Peyer's patch (tissue), 4 donors: ENCODE data around the gene DNAJB6. TPM values are rescaled to one million over a fixed set of nuclear protein-coding genes. Genes with fewer than 3 reads are reported as not detected.
A peak's percentile ranks its signal among the peaks of the same experiment; 100 is the strongest.

ENCODE experiments used
- DNase-seq, 3 donors: peaks; one replicate each; pipeline ENCODE4 v3.0.0-alpha.2; 2017 to 2019
- H3K27ac ChIP-seq, 4 donors: fragments of 200-600 bp; sonication (generic); one replicate each; pipeline ENCODE4 v1.5.1; 2016 to 2019
- H3K27me3 ChIP-seq, 2 donors: fragments of 200-600 bp; sonication (generic); one replicate each; pipeline ENCODE4 v1.5.1; 2019
- H3K36me3 ChIP-seq, 3 donors: fragments of 200-600 bp; sonication (generic); one replicate each; pipeline ENCODE4 v1.5.1; 2016 to 2019
- H3K4me1 ChIP-seq, 4 donors: fragments of 200-600 bp; sonication (generic); one replicate each; pipeline ENCODE4 v1.5.1; 2016 to 2019
- H3K4me3 ChIP-seq, 4 donors: fragments of 200-600 bp; sonication (generic); 1 replicate in 3 of 4; 2 replicates in 1 of 4; pipeline ENCODE4 v1.5.1; 2016 to 2019; ENCODE audit warnings: mild to moderate bottlenecking in 1 of 4
- H3K9me3 ChIP-seq, 4 donors: fragments of 200-600 bp; sonication (generic); one replicate each; pipeline ENCODE4 v1.5.1; 2016 to 2019; ENCODE audit warnings: mild to moderate bottlenecking in 1 of 4
- CTCF ChIP-seq, 6 experiments: fragments of 450-650 bp in 4 of 6; fragments of 200-600 bp in 2 of 6; sonication (generic) in 1 of 6; IDR thresholded peaks; one replicate each; pipeline ENCODE4 v1.5.1; 2017 to 2019; ENCODE audit warnings: antibody characterized with exemption in 6 of 6, mild to moderate bottlenecking in 3 of 6, moderate library complexity in 1 of 6
- POLR2A ChIP-seq, 2 donors: fragments of 450-650 bp; IDR thresholded peaks; one replicate each; pipeline ENCODE4 v1.5.1; 2017; ENCODE audit warnings: antibody characterized with exemption in 2 of 2, mild to moderate bottlenecking in 2 of 2, moderate library complexity in 2 of 2
- total RNA-seq, 4 donors: library from RNA; depleted of rRNA; stranded (reverse); fragments of >200 nt; gene quantifications; one replicate each; pipeline ENCODE4 v1.1.0, GENCODE V29; 2016

The DNAJB6 gene
- total RNA-seq, 4 donors from 2014 or later = 47.1 to 129 (median 61.3) TPM

GRCh38 chr7:157389951-157390730 is 53.3 kb downstream of the DNAJB6 start:
- Histone ChIP-seq H3K4me3 (no peak overlapping the region), H3K27ac (no peak overlapping the region), H3K9me3 (no peaks in the 10 kb centered on the region), H3K27me3 (no peaks in the 10 kb centered on the region), H3K36me3 (peaks cover 0 to 20% (median 0%) of the 10 kb centered on the region in 3 donors), H3K4me1 (no peaks in the 10 kb centered on the region)
- peak in 1 of 3 donors; percentile 60 for DNase-seq
- TF ChIP-seq CTCF (IDR thresholded peaks at IDR 0.05) (no peak), POLR2A (IDR thresholded peaks at IDR 0.05) (no peak)

- peak in 1 of 3 donors; percentile 28 for DNase-seq
- Histone ChIP-seq H3K4me1 (no peaks in the 10 kb centered on the region), H3K27ac (no peak overlapping the region), H3K4me3 (no peak overlapping the region), H3K36me3 (peaks cover 0 to 17% (median 0%) of the 10 kb centered on the region in 3 donors), H3K9me3 (no peaks in the 10 kb centered on the region), H3K27me3 (no peaks in the 10 kb centered on the region)
- TF ChIP-seq CTCF (IDR thresholded peaks at IDR 0.05) = no peak
- no peak for TF ChIP-seq POLR2A (IDR thresholded peaks at IDR 0.05)
Observed at GRCh38 chr7:157391036-157391710, 54.4 kb downstream of the DNAJB6 start.

GRCh38 chr7:157392256-157393037 is 55.6 kb downstream of the DNAJB6 start:
- Histone ChIP-seq H3K9me3 (no peaks in the 10 kb centered on the region), H3K27ac (no peak overlapping the region), H3K36me3 (peaks cover 0 to 23% (median 0%) of the 10 kb centered on the region in 3 donors), H3K4me3 (no peak overlapping the region), H3K27me3 (no peaks in the 10 kb centered on the region), H3K4me1 (peaks cover 0 to 4% (median 0%) of the 10 kb centered on the region in 4 donors)
- no peak for TF ChIP-seq POLR2A (IDR thresholded peaks at IDR 0.05)
- TF ChIP-seq CTCF (IDR thresholded peaks at IDR 0.05) = no peak
- peak in 1 of 3 donors; percentile 31 for DNase-seq

GRCh38 chr7:157394246-157395191 is 57.7 kb downstream of the DNAJB6 start:
- Histone ChIP-seq H3K36me3 (peaks cover 0 to 25% (median 0%) of the 10 kb centered on the region in 3 donors), H3K4me1 (peaks cover 0 to 14% (median 1%) of the 10 kb centered on the region in 4 donors), H3K4me3 (no peak overlapping the region), H3K9me3 (no peaks in the 10 kb centered on the region), H3K27ac (no peak overlapping the region), H3K27me3 (no peaks in the 10 kb centered on the region)
- no peak for TF ChIP-seq POLR2A (IDR thresholded peaks at IDR 0.05)
- TF ChIP-seq CTCF (IDR thresholded peaks at IDR 0.05) = no peak
- DNase-seq = peak in 1 of 3 donors; percentile 34
